GM12878 (cell line): ENCODE data around the gene RERE. TPM values are rescaled to one million over a fixed set of nuclear protein-coding genes. Genes with fewer than 3 reads are reported as not detected.

Experiments
- ATAC-seq: fragments of 200-7000 bp; cut with Tn5 transposase; 3 replicates; pipeline ENCODE4 v1.9.1; 2020; ENCODE audit warnings: mild to moderate bottlenecking, moderate library complexity
- BruUV-seq: library from RNA; stranded (reverse); fragments of 400-500 nt; replicated peaks from 2 replicates; lab custom pipeline; 2021; lab: Mats Ljungman, UMichigan
- CTCF ChIA-PET: fragments of 300-600 bp; sonication (Branson Sonifier 250); formaldehyde crosslinking; extraction: SDS; loops from one replicate; lab custom pipeline; 2021; ENCODE audit warnings: inconsistent platforms; lab: Yijun Ruan, JAX
- POLR2A ChIA-PET: fragments of 350-600 bp; formaldehyde crosslinking; extraction: SDS; loops from one replicate; lab custom pipeline; 2021; ENCODE audit warnings: inconsistent platforms; lab: Charles Lee
- RAD21 ChIA-PET: fragments of 300-600 bp; sonication (Branson Sonifier 250); formaldehyde crosslinking; loops from one replicate; lab custom pipeline; 2023; ENCODE audit warnings: antibody characterized with exemption; ENCODE audit not compliant: unreplicated experiment; lab: Charles Lee
- SMC1A ChIA-PET: fragments of 300-600 bp; sonication (Branson Sonifier 250); formaldehyde crosslinking; loops from one replicate; lab custom pipeline; 2023; ENCODE audit not compliant: unreplicated experiment, uncharacterized antibody; lab: Charles Lee
- DNase-seq: peaks from one replicate; pipeline ENCODE4 v3.0.0-alpha.2; 2011; ENCODE audit warnings: low read depth, low spot score
- FAIRE-seq: peaks from 3 replicates; lab custom pipeline; 2011; peaks lifted over from hg19 to GRCh38; lab: Jason Lieb, UNC
- H2AFZ ChIP-seq: 2 replicates; pipeline ENCODE4 v1.6.0; 2011; ENCODE audit warnings: low read depth, low read length, control low read depth; ENCODE audit not compliant: control insufficient read depth
- H3K27ac ChIP-seq: 2 replicates; pipeline ENCODE4 v1.5.1; 2011; ENCODE audit warnings: control low read depth; ENCODE audit not compliant: control insufficient read depth, insufficient read depth
- H3K27me3 ChIP-seq, 2 experiments: replicated peaks in 1 of 2; 2 replicates each; pipeline versions ENCODE4 v1.6.0 to v1.6.1; 2011; ENCODE audit warnings: low read length in 1 of 2; ENCODE audit not compliant: control insufficient read depth in 2 of 2, insufficient read depth in 2 of 2
- H3K36me3 ChIP-seq, 2 experiments: 2 replicates each; pipeline ENCODE4 v1.5.1; 2011; ENCODE audit warnings: low read length in 1 of 2; ENCODE audit not compliant: control insufficient read depth in 2 of 2, insufficient read depth in 2 of 2
- H3K4me1 ChIP-seq: 2 replicates; pipeline ENCODE4 v1.6.1; 2011; ENCODE audit warnings: mild to moderate bottlenecking, low read length, moderate library complexity, mixed read lengths; ENCODE audit not compliant: control insufficient read depth, insufficient read depth
- H3K4me2 ChIP-seq: 2 replicates; pipeline ENCODE4 v1.6.0; 2011; ENCODE audit warnings: control low read depth; ENCODE audit not compliant: control insufficient read depth, insufficient read depth
- H3K4me3 ChIP-seq: fragments of 200-600 bp; sonication (generic); 2 replicates; pipeline ENCODE4 v1.5.1; 2016
- H3K79me2 ChIP-seq: 2 replicates; pipeline ENCODE4 v1.6.0; 2011; ENCODE audit warnings: low read length; ENCODE audit not compliant: control insufficient read depth, insufficient read depth
- H3K9ac ChIP-seq: 2 replicates; pipeline ENCODE4 v1.8.0; 2011; ENCODE audit warnings: low read length, control low read depth, mixed read lengths; ENCODE audit not compliant: control insufficient read depth, insufficient read depth
- H3K9me3 ChIP-seq: replicated peaks from 3 replicates; pipeline ENCODE4 v1.5.1; 2011; ENCODE audit warnings: mild to moderate bottlenecking, low read length; ENCODE audit not compliant: control insufficient read depth, insufficient read depth
- H4K20me1 ChIP-seq: 2 replicates; pipeline ENCODE4 v1.6.0; 2011; ENCODE audit not compliant: control insufficient read depth, insufficient read depth
- BCL11A ChIP-seq: IDR thresholded peaks from 2 replicates; pipeline ENCODE4 v1.6.1; 2011; ENCODE audit warnings: low read depth, low read length
- GABPA ChIP-seq: IDR thresholded peaks from 2 replicates; pipeline ENCODE4 v1.6.1; 2014; ENCODE audit warnings: antibody characterized with exemption, low read depth, mild to moderate bottlenecking, inconsistent platforms
- IKZF2 ChIP-seq, 2 experiments: fragments of 450-650 bp; IDR thresholded peaks; 2 replicates each; pipeline ENCODE4 v1.6.1; 2017; ENCODE audit warnings: mild to moderate bottlenecking in 2 of 2, moderate library complexity in 2 of 2
- NBN ChIP-seq: fragments of 450-650 bp; IDR thresholded peaks from 2 replicates; pipeline ENCODE4 v1.6.1; 2016
- NR2C1 ChIP-seq: fragments of 450-650 bp; IDR thresholded peaks from 2 replicates; pipeline ENCODE4 v1.6.1; 2017; ENCODE audit warnings: antibody characterized with exemption, mild to moderate bottlenecking, moderate library complexity
- NRF1 ChIP-seq: conservative IDR thresholded peaks from 2 replicates; pipeline ENCODE4 v1.6.1; 2011; ENCODE audit warnings: mild to moderate bottlenecking, low read depth, low read length, improper control_type of control experiment
- PAX8 ChIP-seq: fragments of 450-650 bp; IDR thresholded peaks from 2 replicates; pipeline ENCODE4 v1.6.1; 2017; ENCODE audit warnings: mild to moderate bottlenecking, moderate library complexity
- RAD21 ChIP-seq: IDR thresholded peaks from 2 replicates; pipeline ENCODE4 v1.6.1; 2011; ENCODE audit warnings: mild to moderate bottlenecking, low read depth, low read length, moderate library complexity; ENCODE audit not compliant: insufficient read depth
- RAD51 ChIP-seq: fragments of 450-650 bp; IDR thresholded peaks from 2 replicates; pipeline ENCODE4 v1.6.1; 2016; ENCODE audit warnings: moderate library complexity, mild to moderate bottlenecking, inconsistent platforms
- RB1 ChIP-seq: fragments of 450-650 bp; formaldehyde crosslinking; IDR thresholded peaks from 2 replicates; pipeline ENCODE4 v1.6.1; 2017; ENCODE audit warnings: mild to moderate bottlenecking, borderline replicate concordance
- SIX5 ChIP-seq: IDR thresholded peaks from 2 replicates; pipeline ENCODE4 v1.6.1; 2011; ENCODE audit warnings: mild to moderate bottlenecking, low read depth, low read length, moderate library complexity; ENCODE audit not compliant: severe bottlenecking
- SPI1 ChIP-seq: IDR thresholded peaks from 2 replicates; pipeline ENCODE4 v1.6.1; 2011; ENCODE audit warnings: low read depth, mild to moderate bottlenecking, low read length, moderate library complexity, borderline replicate concordance; ENCODE audit not compliant: insufficient read depth
- TARDBP ChIP-seq: IDR thresholded peaks from 2 replicates; pipeline ENCODE4 v1.6.1; 2016; ENCODE audit warnings: borderline replicate concordance
- TCF7 ChIP-seq: IDR thresholded peaks from 2 replicates; pipeline ENCODE4 v1.6.1; 2014; ENCODE audit warnings: antibody characterized with exemption, borderline replicate concordance
- WRNIP1 ChIP-seq: IDR thresholded peaks from 2 replicates; pipeline ENCODE4 v1.6.1; 2011; ENCODE audit warnings: low read depth, low read length, improper control_type of control experiment, borderline replicate concordance
- ZBED1 ChIP-seq: IDR thresholded peaks from 2 replicates; pipeline ENCODE4 v1.6.1; 2016; ENCODE audit warnings: borderline replicate concordance
- WGBS: methylation state at CpG from one replicate; pipeline ENCODE4 v1.1.6; 2016; ENCODE audit warnings: low lambda C conversion rate; ENCODE audit not compliant: insufficient replicate concordance, insufficient coverage; ENCODE audit errors: missing lambda C conversion rate; 5-methylcytosine and 5-hydroxymethylcytosine counted together
- in situ Hi-C: fragments of 300-500 bp; cut with MboI; formaldehyde crosslinking; loops from 9 replicates; pipeline ENCODE4 v1.14.3; 2018; ENCODE audit warnings: mixed read lengths
- intact Hi-C: fragments of 100-400 bp; cut with micrococcal nuclease; formaldehyde crosslinking; loops from one replicate; pipeline ENCODE4 v1.14.2; 2022; ENCODE audit not compliant: unreplicated experiment
- polyA plus RNA-seq, 11 experiments: library from polyadenylated mRNA; depleted of rRNA in 4 of 11; unstranded in 6 of 11; stranded (reverse) in 5 of 11; fragments of >200 nt; fragmentation: Nextera tagmentation in 4 of 11; fragmentation: Illumina TruSeq in 1 of 11; extraction: Ambion mirVana in 4 of 11; extraction: Trizol in 1 of 11; gene quantifications; 1 replicate in 1 of 11; 2 replicates in 10 of 11; pipeline versions ENCODE4 v1.2.1 to v1.2.3, GENCODE V29; 2011 to 2016; ENCODE audit warnings: inconsistent platforms in 2 of 11, missing spikeins in 2 of 11, low read depth in 1 of 11
- total RNA-seq, 4 experiments: library from RNA; depleted of rRNA in 3 of 4; stranded (reverse); fragments of >200 nt in 3 of 4; fragmentation: Illumina TruSeq in 1 of 4; extraction: Trizol in 1 of 4; gene quantifications; 2 replicates each; pipeline versions ENCODE4 v1.2.1 to v1.2.3, GENCODE V29; 2013 to 2021
- TF ChIP-seq, protein P1 (sequence below): fragments of 450-650 bp; IDR thresholded peaks from 2 replicates; pipeline ENCODE4 v1.6.1; 2017; ENCODE audit warnings: mild to moderate bottlenecking, low read depth, inconsistent platforms; ENCODE audit not compliant: poor library complexity, severe bottlenecking
- TF ChIP-seq, protein P2 (sequence below): IDR thresholded peaks from 2 replicates; pipeline ENCODE4 v1.6.1; 2011; ENCODE audit warnings: low read depth, low read length, improper control_type of control experiment, borderline replicate concordance
- TF ChIP-seq, protein P3 (sequence below): IDR thresholded peaks from 2 replicates; pipeline ENCODE4 v1.6.1; 2011; ENCODE audit warnings: low read depth, mild to moderate bottlenecking, low read length, moderate library complexity, borderline replicate concordance; ENCODE audit errors: extremely low read depth
- TF ChIP-seq, protein P4 (sequence below): IDR thresholded peaks from 2 replicates; pipeline ENCODE4 v1.6.1; 2012; ENCODE audit warnings: low read depth, low read length, improper control_type of control experiment

Gene RERE
- total and polyA plus RNA-seq, 10 of the 15 experiments (the other 5 are each of a cell fraction or from before 2014, with no cell fraction given) = 5.2 to 60.5 (median 20.2) TPM

DNA sequence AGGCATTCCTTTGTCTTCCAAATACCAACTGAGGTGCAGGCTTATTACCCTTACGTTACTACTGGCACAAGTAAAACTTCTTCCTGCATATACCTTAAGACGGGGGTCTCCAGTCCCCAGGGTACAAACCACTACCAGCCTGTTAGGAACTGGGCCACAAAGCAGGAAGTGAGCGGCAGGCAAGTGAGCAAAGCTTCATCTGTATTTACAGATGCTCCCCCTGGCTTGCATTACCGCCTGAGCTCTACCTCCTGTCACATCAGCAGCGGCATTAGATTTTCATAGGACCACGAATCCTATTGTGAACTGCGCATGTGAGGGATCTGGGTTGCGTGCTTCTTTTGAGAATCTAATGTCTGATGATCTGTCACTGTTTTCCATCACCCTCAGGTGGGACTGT lies 386.4 kb downstream of the RERE start:
- no TSS peak for BruUV-seq
- TF ChIP-seq NBN = no peak
- peak; percentile 63; the same call in 1 of the 2 replicates for TF ChIP-seq SPI1
- TF ChIP-seq, protein P1, sequence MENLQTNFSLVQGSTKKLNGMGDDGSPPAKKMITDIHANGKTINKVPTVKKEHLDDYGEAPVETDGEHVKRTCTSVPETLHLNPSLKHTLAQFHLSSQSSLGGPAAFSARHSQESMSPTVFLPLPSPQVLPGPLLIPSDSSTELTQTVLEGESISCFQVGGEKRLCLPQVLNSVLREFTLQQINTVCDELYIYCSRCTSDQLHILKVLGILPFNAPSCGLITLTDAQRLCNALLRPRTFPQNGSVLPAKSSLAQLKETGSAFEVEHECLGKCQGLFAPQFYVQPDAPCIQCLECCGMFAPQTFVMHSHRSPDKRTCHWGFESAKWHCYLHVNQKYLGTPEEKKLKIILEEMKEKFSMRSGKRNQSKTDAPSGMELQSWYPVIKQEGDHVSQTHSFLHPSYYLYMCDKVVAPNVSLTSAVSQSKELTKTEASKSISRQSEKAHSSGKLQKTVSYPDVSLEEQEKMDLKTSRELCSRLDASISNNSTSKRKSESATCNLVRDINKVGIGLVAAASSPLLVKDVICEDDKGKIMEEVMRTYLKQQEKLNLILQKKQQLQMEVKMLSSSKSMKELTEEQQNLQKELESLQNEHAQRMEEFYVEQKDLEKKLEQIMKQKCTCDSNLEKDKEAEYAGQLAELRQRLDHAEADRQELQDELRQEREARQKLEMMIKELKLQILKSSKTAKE = no peak
- no peak for TF ChIP-seq SIX5
- TF ChIP-seq, protein P2, sequence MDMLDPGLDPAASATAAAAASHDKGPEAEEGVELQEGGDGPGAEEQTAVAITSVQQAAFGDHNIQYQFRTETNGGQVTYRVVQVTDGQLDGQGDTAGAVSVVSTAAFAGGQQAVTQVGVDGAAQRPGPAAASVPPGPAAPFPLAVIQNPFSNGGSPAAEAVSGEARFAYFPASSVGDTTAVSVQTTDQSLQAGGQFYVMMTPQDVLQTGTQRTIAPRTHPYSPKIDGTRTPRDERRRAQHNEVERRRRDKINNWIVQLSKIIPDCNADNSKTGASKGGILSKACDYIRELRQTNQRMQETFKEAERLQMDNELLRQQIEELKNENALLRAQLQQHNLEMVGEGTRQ = no peak
- TF ChIP-seq RB1 = 0 out of 2 replicates have a peak, but pooled peaks have one; percentile 43
- TF ChIP-seq TARDBP = no peak
- no peak for TF ChIP-seq GABPA
- TF ChIP-seq NRF1 = no peak
- TF ChIP-seq TCF7 = no peak
- no peak for TF ChIP-seq PAX8
- no peak for TF ChIP-seq BCL11A
- no peak for TF ChIP-seq IKZF2 (IDR thresholded peaks at IDR 0.05)
- no peak for TF ChIP-seq RAD21
- no peak for TF ChIP-seq RAD51
- TF ChIP-seq, protein P3, sequence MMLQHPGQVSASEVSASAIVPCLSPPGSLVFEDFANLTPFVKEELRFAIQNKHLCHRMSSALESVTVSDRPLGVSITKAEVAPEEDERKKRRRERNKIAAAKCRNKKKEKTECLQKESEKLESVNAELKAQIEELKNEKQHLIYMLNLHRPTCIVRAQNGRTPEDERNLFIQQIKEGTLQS = no peak
- TF ChIP-seq WRNIP1 = no peak
- TF ChIP-seq NR2C1 = no peak
- no peak for TF ChIP-seq ZBED1
- TF ChIP-seq, protein P4, sequence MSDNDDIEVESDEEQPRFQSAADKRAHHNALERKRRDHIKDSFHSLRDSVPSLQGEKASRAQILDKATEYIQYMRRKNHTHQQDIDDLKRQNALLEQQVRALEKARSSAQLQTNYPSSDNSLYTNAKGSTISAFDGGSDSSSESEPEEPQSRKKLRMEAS = no peak

More for the DNA sequence above, 386.4 kb downstream of the RERE start:
- RAD21 ChIA-PET = interaction anchor here (0.8 to 4.3 kb wide), 6 partner anchors 11 to 79 kb away, joined by 3 to 33 read pairs (median 4); no protein-coding TSS in a partner anchor
- 46% methylated on average over 8 of the region's 8 CpGs for WGBS
- H3K4me2 ChIP-seq = peak overlapping the region; percentile 12; the same call in 1 of the 2 replicates
- no peaks in the 10 kb centered on the region; the same call in none of the 2 replicates for H3K79me2 ChIP-seq
- ATAC-seq (peak; percentile 32), DNase-seq (no peak), FAIRE-seq (no peak)
- no peaks in the 10 kb centered on the region for H3K9me3 ChIP-seq
- peak overlapping the region; percentile 5; the same call in 1 of the 2 replicates for H3K9ac ChIP-seq
- intact Hi-C loops = no loop called here
- no peak overlapping the region for H3K4me3 ChIP-seq
- no peak overlapping the region for H3K27ac ChIP-seq
- no peak overlapping the region for H2AFZ ChIP-seq
- POLR2A ChIA-PET = interaction anchor here (0.5 to 1.3 kb wide), 8 partner anchors 12 to 750 kb away, joined by 3 to 6 read pairs (median 4); no protein-coding TSS in a partner anchor
- no peaks in the 10 kb centered on the region; a peak in 1 of 4 replicates for H3K36me3 ChIP-seq
- in situ Hi-C loops = no loop called here
- H3K4me1 ChIP-seq = peaks cover 43% of the 10 kb centered on the region
- peaks cover 8% of the 10 kb centered on the region; the same call in 1 of the 2 replicates for H4K20me1 ChIP-seq
- CTCF ChIA-PET = interaction anchor here (0.7 to 3.2 kb wide), 17 partner anchors 9 to 418 kb away, joined by 3 to 15 read pairs (median 4); no protein-coding TSS in a partner anchor
- no peaks in the 10 kb centered on the region for H3K27me3 ChIP-seq
- SMC1A ChIA-PET = interaction anchor here (0.9 to 3.1 kb wide), 16 partner anchors 8 to 293 kb away, joined by 3 to 21 read pairs (median 4); no protein-coding TSS in a partner anchor
